Upper lobe of left lung (tissue), 6 donors: ENCODE data around the gene ZFP42. TPM values are rescaled to one million over a fixed set of nuclear protein-coding genes. Genes with fewer than 3 reads are reported as not detected.
"Not testable (repeated sequence)": the region's sequence is repeated elsewhere in the genome, so short reads cannot be mapped to it uniquely, and the experiment has no call there.

Experiments used
- ATAC-seq, 2 donors: fragments of 200-7000 bp; cut with Tn5 transposase; one replicate each; pipeline ENCODE4 v1.9.1; 2022; ENCODE audit warnings: mild to moderate bottlenecking in 2 of 2, moderate library complexity in 2 of 2; ENCODE audit not compliant: low FRiP score in 2 of 2
- DNase-seq, 2 donors: peaks; one replicate each; pipeline ENCODE4 v3.0.0-alpha.2; 2019 to 2020
- H3K27ac ChIP-seq, 4 donors: fragments of 200-600 bp; sonication (generic); one replicate each; pipeline ENCODE4 v1.5.1; 2016 to 2019
- H3K27me3 ChIP-seq, 4 donors: fragments of 200-600 bp; sonication (generic); one replicate each; pipeline ENCODE4 v1.5.1; 2017 to 2019
- H3K36me3 ChIP-seq, 4 donors: fragments of 200-600 bp; sonication (generic); one replicate each; pipeline ENCODE4 v1.5.1; 2016 to 2019
- H3K4me1 ChIP-seq, 4 donors: fragments of 200-600 bp; sonication (generic); one replicate each; pipeline ENCODE4 v1.5.1; 2018 to 2019
- H3K4me3 ChIP-seq, 4 donors: fragments of 200-600 bp; sonication (generic); one replicate each; pipeline ENCODE4 v1.5.1; 2017 to 2019; ENCODE audit warnings: mild to moderate bottlenecking in 2 of 4, moderate library complexity in 1 of 4
- H3K9me3 ChIP-seq, 4 donors: fragments of 200-600 bp; sonication (generic); one replicate each; pipeline ENCODE4 v1.5.1; 2018 to 2019
- CTCF ChIP-seq, 6 experiments: fragments of 450-650 bp in 4 of 6; fragments of 200-600 bp in 2 of 6; sonication (generic) in 2 of 6; IDR thresholded peaks; one replicate each; pipeline ENCODE4 v1.5.1; 2016 to 2019; ENCODE audit warnings: antibody characterized with exemption in 6 of 6
- EP300 ChIP-seq, 4 donors: sonication (generic); formaldehyde crosslinking; IDR thresholded peaks; one replicate each; pipeline ENCODE4 v1.5.1; 2017; ENCODE audit warnings: antibody characterized with exemption in 4 of 4, control low read depth in 2 of 4
- POLR2A ChIP-seq, 4 donors: fragments of 450-650 bp; IDR thresholded peaks; one replicate each; pipeline ENCODE4 v1.5.1; 2016 to 2017; ENCODE audit warnings: antibody characterized with exemption in 4 of 4, mild to moderate bottlenecking in 2 of 4
- POLR2AphosphoS5 ChIP-seq, 2 donors: sonication (generic); formaldehyde crosslinking; IDR thresholded peaks; one replicate each; pipeline ENCODE4 v1.5.1; 2017; ENCODE audit warnings: antibody characterized with exemption in 2 of 2
- WGBS, 2 donors: methylation state at CpG; one replicate each; pipeline ENCODE4 v1.1.5; 2017 to 2018; 5-methylcytosine and 5-hydroxymethylcytosine counted together
- total RNA-seq, 6 donors: library from RNA; depleted of rRNA in 4 of 6; stranded (reverse); fragments of >200 nt in 4 of 6; gene quantifications; one replicate each; pipeline versions ENCODE4 v1.1.0 to v1.2.1, GENCODE V29; 2016 to 2021
- donor health status: DM: no; HTN: no; CAD: no; lungs with moderate emphysema.
- donor health status: DM: no; HTN: yes; CAD: no; lungs with severe emphysema.

The ZFP42 gene
- total RNA-seq, 6 donors from 2014 or later = 0.40 to 0.61 (median 0.49) TPM; not detected in 3

- DNase-seq (peak in 1 of 2 donors; percentile 68), ATAC-seq (no peak)
- Histone ChIP-seq H3K4me3 (no peak overlapping the region), H3K27me3 (no peaks in the 10 kb centered on the region), H3K9me3 (peaks cover 0 to 8% (median 0%) of the 10 kb centered on the region in 4 donors), H3K27ac (no peak overlapping the region), H3K36me3 (no peaks in the 10 kb centered on the region), H3K4me1 (peaks cover 0 to 6% (median 0%) of the 10 kb centered on the region in 4 donors)
- TF ChIP-seq POLR2A (IDR thresholded peaks at IDR 0.05) (no peak), POLR2AphosphoS5 (IDR thresholded peaks at IDR 0.05) (no peak), EP300 (IDR thresholded peaks at IDR 0.05) (no peak)
- WGBS, 2 donors = 32 to 43% methylated on average over 31 to 34 of the region's 34 CpGs
These were observed 1.1 kb downstream of the ZFP42 start for GRCh38 chr4:187996502-187997177.

GRCh38 chr4:187997991-187998390, 2.4 kb downstream of the ZFP42 start:
- not testable (repeated sequence) for ATAC-seq, H3K9me3 ChIP-seq, H3K27ac ChIP-seq, H3K27me3 ChIP-seq, H3K36me3 ChIP-seq, H3K4me3 ChIP-seq, DNase-seq, H3K4me1 ChIP-seq
- WGBS, 2 donors = 82 to 90% methylated on average over 15 of the region's 15 CpGs

DNA sequence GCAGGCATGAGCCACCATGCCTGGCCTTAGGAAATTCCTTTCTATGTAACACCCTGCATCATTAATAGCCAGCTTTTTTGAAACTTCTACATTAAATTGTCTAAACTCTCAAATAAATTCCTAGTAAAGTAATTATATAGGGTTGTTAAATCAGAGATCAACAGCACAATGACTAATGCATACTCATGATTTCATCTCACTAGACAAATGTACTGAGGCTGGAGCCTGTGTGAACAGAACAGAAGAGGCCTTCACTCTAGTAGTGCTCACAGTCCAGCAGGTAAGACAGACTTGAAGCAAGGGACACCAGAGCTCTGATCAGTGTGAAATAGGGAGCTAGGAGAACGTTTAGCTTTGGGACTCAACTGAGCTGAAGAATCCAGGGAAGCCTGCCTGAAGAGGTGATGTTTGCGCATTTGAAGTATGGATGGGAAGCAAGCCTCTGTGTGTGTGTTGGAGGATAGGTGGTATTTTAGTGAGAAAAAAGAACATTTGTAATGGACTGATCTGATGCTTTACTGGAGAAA, 3.9 kb downstream of the ZFP42 start:
- H3K27me3 ChIP-seq = no peaks in the 10 kb centered on the region
- H3K9me3 ChIP-seq = peaks cover 0 to 8% (median 0%) of the 10 kb centered on the region in 4 donors
- H3K27ac ChIP-seq = no peak overlapping the region
- H3K4me1 ChIP-seq = peaks cover 0 to 6% (median 0%) of the 10 kb centered on the region in 4 donors
- no peak overlapping the region for H3K4me3 ChIP-seq
- no peak for TF ChIP-seq POLR2AphosphoS5 (IDR thresholded peaks at IDR 0.05)
- TF ChIP-seq EP300 (IDR thresholded peaks at IDR 0.05) = no peak
- TF ChIP-seq POLR2A (IDR thresholded peaks at IDR 0.05) = no peak
- TF ChIP-seq CTCF (IDR thresholded peaks at IDR 0.05) = no peak
- DNase-seq (no peak), ATAC-seq (no peak)
- WGBS, 2 donors = 72 to 88% methylated on average over 2 of the region's 2 CpGs
- H3K36me3 ChIP-seq = no peaks in the 10 kb centered on the region

DNA sequence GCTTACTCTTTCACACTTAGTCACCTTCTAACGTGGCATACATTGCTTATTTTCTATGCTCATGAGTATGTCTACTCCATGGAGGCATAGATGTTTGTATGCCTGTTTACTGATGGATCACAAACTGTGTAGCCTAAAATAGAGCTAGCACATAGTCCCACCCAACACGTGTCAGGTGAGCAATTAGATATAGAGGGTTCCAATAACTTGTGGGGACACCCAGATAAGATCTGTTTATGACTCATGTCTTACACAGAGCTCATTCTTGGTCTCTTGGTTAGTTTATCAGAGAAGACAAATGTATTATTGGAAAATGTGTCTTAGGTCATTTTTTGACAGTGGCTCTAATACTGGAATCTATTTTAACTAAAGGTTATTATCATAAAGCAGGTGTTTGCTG, 6.8 kb downstream of the ZFP42 start:
- Histone ChIP-seq H3K36me3 (no peaks in the 10 kb centered on the region), H3K4me1 (no peaks in the 10 kb centered on the region), H3K27me3 (no peaks in the 10 kb centered on the region), H3K9me3 (no peaks in the 10 kb centered on the region), H3K4me3 (no peak overlapping the region), H3K27ac (no peak overlapping the region)
- no peak for ATAC-seq
- WGBS, 2 donors = 70 to 71% methylated on average over 2 of the region's 2 CpGs
- DNase-seq = no peak
- TF ChIP-seq EP300 (IDR thresholded peaks at IDR 0.05) (no peak), CTCF (IDR thresholded peaks at IDR 0.05) (no peak), POLR2AphosphoS5 (IDR thresholded peaks at IDR 0.05) (no peak)

DNA sequence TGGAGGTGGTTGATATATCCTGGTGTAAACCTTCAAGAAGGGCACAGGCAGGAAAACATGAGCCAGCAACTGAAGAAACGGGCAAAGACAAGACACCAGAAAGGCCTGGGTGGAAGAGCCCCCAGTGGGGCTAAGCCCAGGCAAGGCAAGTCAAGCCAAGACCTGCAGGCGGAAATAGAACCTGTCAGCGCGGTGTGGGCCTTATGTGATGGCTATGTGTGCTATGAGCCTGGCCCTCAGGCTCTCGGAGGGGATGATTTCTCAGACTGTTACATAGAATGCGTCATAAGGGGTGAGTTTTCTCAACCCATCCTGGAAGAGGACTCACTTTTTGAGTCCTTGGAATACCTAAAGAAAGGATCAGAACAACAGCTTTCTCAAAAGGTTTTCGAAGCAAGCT, 7.2 kb downstream of the ZFP42 start:
- no peaks in the 10 kb centered on the region for H3K27me3 ChIP-seq
- H3K36me3 ChIP-seq = no peaks in the 10 kb centered on the region
- ATAC-seq = no peak
- TF ChIP-seq POLR2AphosphoS5 (IDR thresholded peaks at IDR 0.05) (no peak), EP300 (IDR thresholded peaks at IDR 0.05) (no peak), CTCF (IDR thresholded peaks at IDR 0.05) (no peak), POLR2A (IDR thresholded peaks at IDR 0.05) (no peak)
- no peaks in the 10 kb centered on the region for H3K4me1 ChIP-seq
- WGBS, 2 donors = 93 to 98% methylated on average over 7 of the region's 7 CpGs
- no peak for DNase-seq
- no peak overlapping the region for H3K27ac ChIP-seq
- no peaks in the 10 kb centered on the region for H3K9me3 ChIP-seq
- H3K4me3 ChIP-seq = no peak overlapping the region

GRCh38 chr4:188005561-188005960, 10.0 kb downstream of the ZFP42 start:
- Histone ChIP-seq H3K27ac (no peak overlapping the region), H3K4me3 (no peak overlapping the region), H3K4me1 (no peaks in the 10 kb centered on the region), H3K36me3 (no peaks in the 10 kb centered on the region), H3K27me3 (no peaks in the 10 kb centered on the region), H3K9me3 (no peaks in the 10 kb centered on the region)
- DNase-seq (no peak), ATAC-seq (no peak)
- TF ChIP-seq POLR2AphosphoS5 (IDR thresholded peaks at IDR 0.05) (no peak), EP300 (IDR thresholded peaks at IDR 0.05) (no peak), POLR2A (IDR thresholded peaks at IDR 0.05) (no peak), CTCF (IDR thresholded peaks at IDR 0.05) (no peak)
- WGBS, 2 donors = 69 to 77% methylated on average over 3 of the region's 3 CpGs
